ENCODE measurements around the gene MAPK7. TPM values are rescaled to one million over a fixed set of nuclear protein-coding genes. Genes with fewer than 3 reads are reported as not detected.

The MAPK7 gene
- total and polyA plus RNA-seq, 2 experiments from 2014 or later, result 26.1 to 49.0 TPM

DNA sequence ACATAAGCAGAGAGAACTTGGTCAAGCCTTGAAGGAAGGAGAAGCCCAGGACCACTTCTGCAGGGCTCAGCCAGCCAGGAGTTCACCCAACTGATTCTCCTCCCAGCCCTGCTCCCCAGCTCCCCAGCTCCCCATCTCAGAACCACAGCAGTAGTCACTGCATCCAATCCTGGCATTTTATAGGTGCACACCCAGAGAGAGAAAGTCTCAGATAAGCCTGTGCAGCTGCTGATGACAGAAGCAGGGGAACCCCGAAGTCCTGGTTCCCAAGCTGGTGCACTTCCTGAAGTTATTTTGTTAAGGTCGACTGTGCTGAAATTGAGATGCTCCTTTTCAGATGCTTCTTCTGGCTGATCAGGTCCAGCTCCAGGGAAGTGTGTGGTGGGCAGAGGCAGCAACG lies 39.3 kb downstream of the MAPK7 start:
- no peaks in the 10 kb centered on the region for H3K9me2 ChIP-seq (replicated peaks; ENCODE audit: insufficient read depth)
- peak overlapping the region; percentile 70 for H3K27ac ChIP-seq
- no peak overlapping the region for H3K4me3 ChIP-seq
- H4K20me1 ChIP-seq (ENCODE audit: insufficient read depth, poor library complexity, severe bottlenecking), result no peaks in the 10 kb centered on the region
- H3K36me3 ChIP-seq (replicated peaks; ENCODE audit: insufficient read depth, low read depth), result no peaks in the 10 kb centered on the region
- no peaks in the 10 kb centered on the region for H3K27me3 ChIP-seq
- peaks cover 16% of the 10 kb centered on the region for H3K4me1 ChIP-seq (ENCODE audit: insufficient read depth)
- no peaks in the 10 kb centered on the region for H3K9me3 ChIP-seq (ENCODE audit: low read depth)
- WGBS (ENCODE audit: low lambda C conversion rate, missing lambda C conversion rate), result 72% methylated on average over 3 of the region's 3 CpGs
- TF ChIP-seq EZH2phosphoT487 (IDR thresholded peaks at IDR 0.05; ENCODE audit: low read depth, severe bottlenecking, unreplicated experiment) (no peak), CTCF (IDR thresholded peaks at IDR 0.05; ENCODE audit: poor library complexity) (no peak), EZH2 (IDR thresholded peaks at IDR 0.05; ENCODE audit: borderline replicate concordance) (no peak)
- no peaks in the 10 kb centered on the region for H3K79me2 ChIP-seq
- no peak overlapping the region for H2AFZ ChIP-seq
- H3K4me2 ChIP-seq, result no peak overlapping the region
- DNase-seq (ENCODE audit: low spot score), result no peak

GRCh38 chr17:19418251-19418992 lies 40.1 kb downstream of the MAPK7 start:
- TF ChIP-seq EZH2phosphoT487 (IDR thresholded peaks at IDR 0.05; ENCODE audit: low read depth, severe bottlenecking, unreplicated experiment) (no peak), EZH2 (IDR thresholded peaks at IDR 0.05; ENCODE audit: borderline replicate concordance) (no peak)
- no peaks in the 10 kb centered on the region for H4K20me1 ChIP-seq (ENCODE audit: insufficient read depth, poor library complexity, severe bottlenecking)
- no peak overlapping the region for H3K4me3 ChIP-seq
- no peaks in the 10 kb centered on the region for H3K36me3 ChIP-seq (replicated peaks; ENCODE audit: insufficient read depth, low read depth)
- H2AFZ ChIP-seq, result no peak overlapping the region
- no peaks in the 10 kb centered on the region for H3K9me3 ChIP-seq (ENCODE audit: low read depth)
- no peak overlapping the region for H3K4me2 ChIP-seq
- H3K79me2 ChIP-seq, result no peaks in the 10 kb centered on the region
- DNase-seq (ENCODE audit: low spot score), result peak; percentile 60
- WGBS (ENCODE audit: low lambda C conversion rate, missing lambda C conversion rate), result 59% methylated on average over 7 of the region's 7 CpGs
- H3K9me2 ChIP-seq (replicated peaks; ENCODE audit: insufficient read depth), result no peaks in the 10 kb centered on the region
- H3K27me3 ChIP-seq, result no peaks in the 10 kb centered on the region
- peak overlapping the region; percentile 70 for H3K27ac ChIP-seq
- H3K4me1 ChIP-seq (ENCODE audit: insufficient read depth), result peaks cover 16% of the 10 kb centered on the region

- H3K4me2 ChIP-seq, result no peak overlapping the region
- H3K27ac ChIP-seq, result no peak overlapping the region
- no peaks in the 10 kb centered on the region for H3K9me3 ChIP-seq (ENCODE audit: low read depth)
- H4K20me1 ChIP-seq (ENCODE audit: insufficient read depth, poor library complexity, severe bottlenecking), result no peaks in the 10 kb centered on the region
- TF ChIP-seq EZH2 (IDR thresholded peaks at IDR 0.05; ENCODE audit: borderline replicate concordance), result no peak
- no peak for TF ChIP-seq EZH2phosphoT487 (IDR thresholded peaks at IDR 0.05; ENCODE audit: low read depth, severe bottlenecking, unreplicated experiment)
- TF ChIP-seq CTCF (IDR thresholded peaks at IDR 0.05; ENCODE audit: poor library complexity), result no peak
- H3K4me3 ChIP-seq, result no peak overlapping the region
- no peak overlapping the region for H2AFZ ChIP-seq
- H3K9me2 ChIP-seq (replicated peaks; ENCODE audit: insufficient read depth), result no peaks in the 10 kb centered on the region
- no peak for DNase-seq (ENCODE audit: low spot score)
- no peaks in the 10 kb centered on the region for H3K27me3 ChIP-seq
- H3K4me1 ChIP-seq (ENCODE audit: insufficient read depth), result peaks cover 24% of the 10 kb centered on the region
- H3K36me3 ChIP-seq (replicated peaks; ENCODE audit: insufficient read depth, low read depth), result no peaks in the 10 kb centered on the region
- WGBS (ENCODE audit: low lambda C conversion rate, missing lambda C conversion rate), result 60% methylated on average over 4 of the region's 4 CpGs
- H3K79me2 ChIP-seq, result no peaks in the 10 kb centered on the region
Measured at GRCh38 chr17:19421219-19421618, 42.9 kb downstream of the MAPK7 start.

GRCh38 chr17:19421926-19422325 lies 43.6 kb downstream of the MAPK7 start:
- Histone ChIP-seq H3K4me1 (ENCODE audit: insufficient read depth) (peaks cover 24% of the 10 kb centered on the region), H3K4me2 (no peak overlapping the region), H2AFZ (no peak overlapping the region), H3K4me3 (no peak overlapping the region), H3K27ac (no peak overlapping the region), H3K27me3 (no peaks in the 10 kb centered on the region), H4K20me1 (ENCODE audit: insufficient read depth, poor library complexity, severe bottlenecking) (no peaks in the 10 kb centered on the region), H3K9me3 (ENCODE audit: low read depth) (no peaks in the 10 kb centered on the region), H3K36me3 (replicated peaks; ENCODE audit: insufficient read depth, low read depth) (no peaks in the 10 kb centered on the region), H3K9me2 (replicated peaks; ENCODE audit: insufficient read depth) (no peaks in the 10 kb centered on the region), H3K79me2 (no peaks in the 10 kb centered on the region)
- 90% methylated on average over 6 of the region's 6 CpGs for WGBS (ENCODE audit: low lambda C conversion rate, missing lambda C conversion rate)
- TF ChIP-seq EZH2 (IDR thresholded peaks at IDR 0.05; ENCODE audit: borderline replicate concordance), result no peak
- TF ChIP-seq EZH2phosphoT487 (IDR thresholded peaks at IDR 0.05; ENCODE audit: low read depth, severe bottlenecking, unreplicated experiment), result no peak
- TF ChIP-seq CTCF (IDR thresholded peaks at IDR 0.05; ENCODE audit: poor library complexity), result no peak
- no peak for DNase-seq (ENCODE audit: low spot score)
